Nephron progenitor cell (in vitro differentiated cells): ENCODE results near the gene LTO1.

Experiments used
- DNase-seq: peaks from one replicate; pipeline ENCODE4 v3.0.0; 2021
- H3K27ac Mint-ChIP-seq: 2 replicates; pipeline ENCODE4 v1.8.0; 2021; ENCODE audit warnings: mild to moderate bottlenecking, moderate library complexity, mixed read lengths
- H3K27me3 Mint-ChIP-seq: 2 replicates; pipeline ENCODE4 v1.8.0; 2021; ENCODE audit warnings: mild to moderate bottlenecking, low read depth, mixed read lengths; ENCODE audit not compliant: poor library complexity
- H3K36me3 Mint-ChIP-seq: 2 replicates; pipeline ENCODE4 v1.8.0; 2021; ENCODE audit warnings: low read depth, mixed read lengths
- H3K4me1 Mint-ChIP-seq: 2 replicates; pipeline ENCODE4 v1.8.0; 2021; ENCODE audit warnings: mixed read lengths
- H3K4me3 Mint-ChIP-seq: 2 replicates; pipeline ENCODE4 v1.8.0; 2021; ENCODE audit warnings: mild to moderate bottlenecking, moderate library complexity, mixed read lengths
- H3K9me3 Mint-ChIP-seq: 2 replicates; pipeline ENCODE4 v1.8.0; 2021; ENCODE audit warnings: mild to moderate bottlenecking, moderate library complexity, mixed read lengths
- CTCF ChIP-seq: fragments of 200-600 bp; sonication (generic); IDR thresholded peaks from 2 replicates; pipeline ENCODE4 v1.5.0; 2021; ENCODE audit warnings: antibody characterized with exemption

Gene LTO1

GRCh38 chr11:69656536-69657455 lies 18.4 kb downstream of the LTO1 start:
- Mint-ChIP-seq H3K36me3 (peaks cover 22% of the 10 kb centered on the region), H3K27me3 (no peaks in the 10 kb centered on the region)
- no peak for DNase-seq

GRCh38 chr11:69655479-69656428 lies 19.4 kb downstream of the LTO1 start:
- peak overlapping the region; percentile 51 for H3K27ac Mint-ChIP-seq

More at GRCh38 chr11:69656536-69657455, 18.4 kb downstream of the LTO1 start:
- Mint-ChIP-seq H3K4me1 (peaks cover 63% of the 10 kb centered on the region), H3K9me3 (no peaks in the 10 kb centered on the region), H3K4me3 (no peak overlapping the region), H3K27ac (peak overlapping the region; percentile 71)
- TF ChIP-seq CTCF: no peak

GRCh38 chr11:69654660-69655478 lies 20.3 kb downstream of the LTO1 start:
- TF ChIP-seq CTCF: no peak
- H3K27me3 Mint-ChIP-seq: no peaks in the 10 kb centered on the region
- no peak overlapping the region for H3K27ac Mint-ChIP-seq
- peaks cover 28% of the 10 kb centered on the region for H3K36me3 Mint-ChIP-seq
- no peak for DNase-seq
- no peak overlapping the region for H3K4me3 Mint-ChIP-seq
- no peaks in the 10 kb centered on the region for H3K9me3 Mint-ChIP-seq
- H3K4me1 Mint-ChIP-seq: peaks cover 52% of the 10 kb centered on the region

More at GRCh38 chr11:69655479-69656428, 19.4 kb downstream of the LTO1 start:
- no peak overlapping the region for H3K4me3 Mint-ChIP-seq
- H3K36me3 Mint-ChIP-seq: peaks cover 31% of the 10 kb centered on the region
- H3K9me3 Mint-ChIP-seq: no peaks in the 10 kb centered on the region
- TF ChIP-seq CTCF: no peak
- no peaks in the 10 kb centered on the region for H3K27me3 Mint-ChIP-seq
- peaks cover 56% of the 10 kb centered on the region for H3K4me1 Mint-ChIP-seq
- DNase-seq: no peak

- no peak overlapping the region for H3K4me3 Mint-ChIP-seq
- no peak overlapping the region for H3K27ac Mint-ChIP-seq
Observed at GRCh38 chr11:69654001-69654659, 21.0 kb downstream of the LTO1 start.

More at GRCh38 chr11:69654001-69654659, 21.0 kb downstream of the LTO1 start:
- no peak for DNase-seq
- H3K27me3 Mint-ChIP-seq: no peaks in the 10 kb centered on the region
- H3K36me3 Mint-ChIP-seq: peaks cover 33% of the 10 kb centered on the region
- TF ChIP-seq CTCF: no peak
- no peaks in the 10 kb centered on the region for H3K9me3 Mint-ChIP-seq
- H3K4me1 Mint-ChIP-seq: peaks cover 50% of the 10 kb centered on the region
